ENCODE results near the gene PHACTR1. TPM values are rescaled to one million over a fixed set of nuclear protein-coding genes. Genes with fewer than 3 reads are reported as not detected.

Gene PHACTR1
- total RNA-seq, 6 experiments from 2014 or later: 0.20 to 3.5 (median 0.93) TPM

GRCh38 chr6:12886961-12887775 is 170.6 kb downstream of the PHACTR1 start:
- Histone ChIP-seq H3K36me3 (no peaks in the 10 kb centered on the region), H3K27ac (no peak overlapping the region), H3K4me1 (no peaks in the 10 kb centered on the region), H3K9me3 (no peaks in the 10 kb centered on the region), H3K27me3 (no peaks in the 10 kb centered on the region), H3K4me3 (no peak overlapping the region)
- WGBS (ENCODE audit: insufficient coverage, low coverage, low lambda C conversion rate, missing lambda C conversion rate): 39% methylated on average over 8 of the region's 8 CpGs
- TF ChIP-seq POLR2A (IDR thresholded peaks at IDR 0.05): no peak
- DNase-seq (no peak), ATAC-seq (no peak)
- intact Hi-C loops (cut with DNase I): no loop called here

GRCh38 chr6:12890171-12890790 is 173.7 kb downstream of the PHACTR1 start:
- DNase-seq (no peak), ATAC-seq (peak in 2 of 4 donors; percentile 34 to 50)
- WGBS (ENCODE audit: insufficient coverage, low coverage, low lambda C conversion rate, missing lambda C conversion rate): 71% methylated on average over 9 of the region's 9 CpGs
- H3K27me3 ChIP-seq: no peaks in the 10 kb centered on the region
- no peak overlapping the region for H3K27ac ChIP-seq
- TF ChIP-seq CTCF (IDR thresholded peaks at IDR 0.05) (peak in 3 of 4 donors; percentile 36 to 43 (median 38)), POLR2A (IDR thresholded peaks at IDR 0.05) (no peak)
- no peaks in the 10 kb centered on the region for H3K9me3 ChIP-seq
- no peaks in the 10 kb centered on the region for H3K4me1 ChIP-seq
- intact Hi-C loops (cut with DNase I): no loop called here
- H3K4me3 ChIP-seq: no peak overlapping the region
- H3K36me3 ChIP-seq: no peaks in the 10 kb centered on the region

DNA sequence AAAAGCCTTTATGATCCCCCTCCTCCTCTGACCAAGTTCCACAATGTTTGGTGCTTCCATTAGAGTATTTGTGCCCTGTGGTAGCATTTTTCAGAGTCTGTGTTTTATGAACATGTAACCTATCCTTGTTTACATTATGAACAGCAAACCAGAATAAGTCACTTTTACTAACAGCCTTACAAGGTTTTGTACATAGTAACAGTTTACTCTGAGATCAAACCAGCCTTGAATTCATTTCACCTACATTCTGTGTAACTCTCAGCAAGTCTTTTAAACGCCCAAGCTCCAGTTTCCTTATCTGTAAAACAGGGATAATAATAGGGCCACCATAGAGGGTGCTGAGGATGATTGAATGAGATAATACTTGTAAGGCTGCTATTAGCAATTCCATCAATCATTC is 175.0 kb downstream of the PHACTR1 start:
- H3K27ac ChIP-seq: no peak overlapping the region
- intact Hi-C loops (cut with DNase I): no loop called here
- H3K9me3 ChIP-seq: no peaks in the 10 kb centered on the region
- WGBS (ENCODE audit: insufficient coverage, low coverage, low lambda C conversion rate, missing lambda C conversion rate): 26% methylated on average over 1 of the region's 1 CpG
- no peaks in the 10 kb centered on the region for H3K4me1 ChIP-seq
- H3K4me3 ChIP-seq: no peak overlapping the region
- ATAC-seq (no peak), DNase-seq (no peak)
- no peaks in the 10 kb centered on the region for H3K27me3 ChIP-seq
- TF ChIP-seq CTCF (IDR thresholded peaks at IDR 0.05): no peak
- no peak for TF ChIP-seq POLR2A (IDR thresholded peaks at IDR 0.05)
- H3K36me3 ChIP-seq: no peaks in the 10 kb centered on the region

DNA sequence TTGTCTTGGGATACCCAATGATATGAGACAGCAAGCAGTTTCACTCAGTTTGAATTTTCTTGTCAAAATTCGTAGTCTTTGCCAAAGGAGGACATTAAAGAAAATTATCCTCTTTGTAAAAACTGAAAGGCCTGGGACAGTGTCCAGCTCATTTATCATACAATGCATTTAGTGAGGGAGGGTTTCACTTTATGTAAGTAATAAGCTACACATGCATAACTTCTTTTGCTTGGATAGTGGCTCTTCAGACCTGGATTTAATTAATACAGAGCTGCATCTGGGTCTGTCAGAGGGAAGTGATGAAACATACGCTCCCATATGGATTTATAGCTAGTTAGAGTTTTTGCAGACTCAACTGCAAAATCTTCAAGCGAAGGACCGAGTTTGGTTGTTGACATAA is 175.6 kb downstream of the PHACTR1 start:
- no peaks in the 10 kb centered on the region for H3K36me3 ChIP-seq
- no peaks in the 10 kb centered on the region for H3K27me3 ChIP-seq
- no peak for DNase-seq
- H3K9me3 ChIP-seq: no peaks in the 10 kb centered on the region
- intact Hi-C loops (cut with DNase I): no loop called here
- 53% methylated on average over 4 of the region's 4 CpGs for WGBS (ENCODE audit: insufficient coverage, low coverage, low lambda C conversion rate, missing lambda C conversion rate)
- no peak overlapping the region for H3K27ac ChIP-seq
- H3K4me3 ChIP-seq: no peak overlapping the region
- no peak for ATAC-seq
- H3K4me1 ChIP-seq: no peaks in the 10 kb centered on the region
- TF ChIP-seq POLR2A (IDR thresholded peaks at IDR 0.05) (no peak), CTCF (IDR thresholded peaks at IDR 0.05) (no peak)

GRCh38 chr6:12893036-12893435 is 176.5 kb downstream of the PHACTR1 start:
- Histone ChIP-seq H3K36me3 (no peaks in the 10 kb centered on the region), H3K9me3 (no peaks in the 10 kb centered on the region), H3K4me1 (no peaks in the 10 kb centered on the region), H3K4me3 (no peak overlapping the region), H3K27ac (no peak overlapping the region), H3K27me3 (no peaks in the 10 kb centered on the region)
- intact Hi-C loops (cut with DNase I): no loop called here
- TF ChIP-seq POLR2A (IDR thresholded peaks at IDR 0.05): no peak
- TF ChIP-seq CTCF (IDR thresholded peaks at IDR 0.05): no peak
- 38% methylated on average over 4 of the region's 4 CpGs for WGBS (ENCODE audit: insufficient coverage, low coverage, low lambda C conversion rate, missing lambda C conversion rate)
- ATAC-seq: no peak
- no peak for DNase-seq
